ENCODE results near the gene FSTL4. TPM values are rescaled to one million over a fixed set of nuclear protein-coding genes. Genes with fewer than 3 reads are reported as not detected.

The FSTL4 gene
- total and polyA plus RNA-seq, 2 of the 13 experiments (the other 11 are each of a cell fraction or from before 2014, with no cell fraction given) = 2.1 to 3.0 TPM

DNA sequence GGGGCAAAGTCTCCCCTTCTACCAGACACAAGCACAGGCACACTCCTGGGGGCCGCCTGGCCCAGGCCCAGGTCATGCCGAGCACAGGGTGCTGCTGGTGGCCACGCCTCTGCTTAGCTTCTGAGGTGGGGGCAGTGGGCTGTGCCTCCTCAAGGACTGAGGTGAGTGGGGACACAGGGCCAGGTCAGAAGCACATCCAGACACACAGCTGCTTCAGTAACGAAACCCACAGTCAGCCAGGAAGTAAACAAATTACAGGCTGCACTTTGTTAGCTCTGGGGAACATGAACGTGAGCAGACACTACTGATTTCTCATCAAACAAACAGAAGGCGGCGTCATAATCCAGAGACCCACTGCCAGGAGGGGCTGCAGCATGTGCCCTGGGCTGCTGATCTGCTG, 368.1 kb downstream of the FSTL4 start (continued):
- peak; percentile 45 for TF ChIP-seq FOXA3 (CRISPR knock-in tag; IDR thresholded peaks at IDR 0.05)
- no peak for TF ChIP-seq TAF15 (IDR thresholded peaks at IDR 0.05; ENCODE audit: low read depth, low read length, poor library complexity, severe bottlenecking)
- TF ChIP-seq, protein P1, sequence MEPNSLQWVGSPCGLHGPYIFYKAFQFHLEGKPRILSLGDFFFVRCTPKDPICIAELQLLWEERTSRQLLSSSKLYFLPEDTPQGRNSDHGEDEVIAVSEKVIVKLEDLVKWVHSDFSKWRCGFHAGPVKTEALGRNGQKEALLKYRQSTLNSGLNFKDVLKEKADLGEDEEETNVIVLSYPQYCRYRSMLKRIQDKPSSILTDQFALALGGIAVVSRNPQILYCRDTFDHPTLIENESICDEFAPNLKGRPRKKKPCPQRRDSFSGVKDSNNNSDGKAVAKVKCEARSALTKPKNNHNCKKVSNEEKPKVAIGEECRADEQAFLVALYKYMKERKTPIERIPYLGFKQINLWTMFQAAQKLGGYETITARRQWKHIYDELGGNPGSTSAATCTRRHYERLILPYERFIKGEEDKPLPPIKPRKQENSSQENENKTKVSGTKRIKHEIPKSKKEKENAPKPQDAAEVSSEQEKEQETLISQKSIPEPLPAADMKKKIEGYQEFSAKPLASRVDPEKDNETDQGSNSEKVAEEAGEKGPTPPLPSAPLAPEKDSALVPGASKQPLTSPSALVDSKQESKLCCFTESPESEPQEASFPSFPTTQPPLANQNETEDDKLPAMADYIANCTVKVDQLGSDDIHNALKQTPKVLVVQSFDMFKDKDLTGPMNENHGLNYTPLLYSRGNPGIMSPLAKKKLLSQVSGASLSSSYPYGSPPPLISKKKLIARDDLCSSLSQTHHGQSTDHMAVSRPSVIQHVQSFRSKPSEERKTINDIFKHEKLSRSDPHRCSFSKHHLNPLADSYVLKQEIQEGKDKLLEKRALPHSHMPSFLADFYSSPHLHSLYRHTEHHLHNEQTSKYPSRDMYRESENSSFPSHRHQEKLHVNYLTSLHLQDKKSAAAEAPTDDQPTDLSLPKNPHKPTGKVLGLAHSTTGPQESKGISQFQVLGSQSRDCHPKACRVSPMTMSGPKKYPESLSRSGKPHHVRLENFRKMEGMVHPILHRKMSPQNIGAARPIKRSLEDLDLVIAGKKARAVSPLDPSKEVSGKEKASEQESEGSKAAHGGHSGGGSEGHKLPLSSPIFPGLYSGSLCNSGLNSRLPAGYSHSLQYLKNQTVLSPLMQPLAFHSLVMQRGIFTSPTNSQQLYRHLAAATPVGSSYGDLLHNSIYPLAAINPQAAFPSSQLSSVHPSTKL (CRISPR knock-in tag; IDR thresholded peaks at IDR 0.05) = 0 out of 2 replicates have a peak, but pooled peaks have one; percentile 15
- no peak for TF ChIP-seq ZNF737 (CRISPR knock-in tag; IDR thresholded peaks at IDR 0.05; ENCODE audit: borderline replicate concordance)
- peak; percentile 72; the same call in 1 of the 2 replicates for TF ChIP-seq ZNF292 (CRISPR knock-in tag; IDR thresholded peaks at IDR 0.05; ENCODE audit: borderline replicate concordance, low read depth)
- no peak for TF ChIP-seq ZNF431 (CRISPR knock-in tag; IDR thresholded peaks at IDR 0.05; ENCODE audit: borderline replicate concordance, low read depth)
- no peak for TF ChIP-seq KLF12 (CRISPR knock-in tag; IDR thresholded peaks at IDR 0.05; ENCODE audit: borderline replicate concordance)
- TF ChIP-seq, protein P2, sequence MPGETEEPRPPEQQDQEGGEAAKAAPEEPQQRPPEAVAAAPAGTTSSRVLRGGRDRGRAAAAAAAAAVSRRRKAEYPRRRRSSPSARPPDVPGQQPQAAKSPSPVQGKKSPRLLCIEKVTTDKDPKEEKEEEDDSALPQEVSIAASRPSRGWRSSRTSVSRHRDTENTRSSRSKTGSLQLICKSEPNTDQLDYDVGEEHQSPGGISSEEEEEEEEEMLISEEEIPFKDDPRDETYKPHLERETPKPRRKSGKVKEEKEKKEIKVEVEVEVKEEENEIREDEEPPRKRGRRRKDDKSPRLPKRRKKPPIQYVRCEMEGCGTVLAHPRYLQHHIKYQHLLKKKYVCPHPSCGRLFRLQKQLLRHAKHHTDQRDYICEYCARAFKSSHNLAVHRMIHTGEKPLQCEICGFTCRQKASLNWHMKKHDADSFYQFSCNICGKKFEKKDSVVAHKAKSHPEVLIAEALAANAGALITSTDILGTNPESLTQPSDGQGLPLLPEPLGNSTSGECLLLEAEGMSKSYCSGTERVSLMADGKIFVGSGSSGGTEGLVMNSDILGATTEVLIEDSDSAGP (CRISPR knock-in tag; IDR thresholded peaks at IDR 0.05; ENCODE audit: borderline replicate concordance) = peak; percentile 47
- TF ChIP-seq, protein P3, sequence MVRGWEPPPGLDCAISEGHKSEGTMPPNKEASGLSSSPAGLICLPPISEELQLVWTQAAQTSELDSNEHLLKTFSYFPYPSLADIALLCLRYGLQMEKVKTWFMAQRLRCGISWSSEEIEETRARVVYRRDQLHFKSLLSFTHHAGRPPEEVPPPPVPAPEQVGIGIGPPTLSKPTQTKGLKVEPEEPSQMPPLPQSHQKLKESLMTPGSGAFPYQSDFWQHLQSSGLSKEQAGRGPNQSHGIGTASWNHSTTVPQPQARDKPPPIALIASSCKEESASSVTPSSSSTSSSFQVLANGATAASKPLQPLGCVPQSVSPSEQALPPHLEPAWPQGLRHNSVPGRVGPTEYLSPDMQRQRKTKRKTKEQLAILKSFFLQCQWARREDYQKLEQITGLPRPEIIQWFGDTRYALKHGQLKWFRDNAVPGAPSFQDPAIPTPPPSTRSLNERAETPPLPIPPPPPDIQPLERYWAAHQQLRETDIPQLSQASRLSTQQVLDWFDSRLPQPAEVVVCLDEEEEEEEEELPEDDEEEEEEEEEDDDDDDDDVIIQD (CRISPR knock-in tag; IDR thresholded peaks at IDR 0.05; ENCODE audit: low read depth) = no peak
- TF ChIP-seq, protein P4, sequence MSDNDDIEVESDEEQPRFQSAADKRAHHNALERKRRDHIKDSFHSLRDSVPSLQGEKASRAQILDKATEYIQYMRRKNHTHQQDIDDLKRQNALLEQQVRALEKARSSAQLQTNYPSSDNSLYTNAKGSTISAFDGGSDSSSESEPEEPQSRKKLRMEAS (IDR thresholded peaks at IDR 0.05) = 0 out of 2 replicates have a peak, but pooled peaks have one; percentile 21
- TF ChIP-seq, protein P5, sequence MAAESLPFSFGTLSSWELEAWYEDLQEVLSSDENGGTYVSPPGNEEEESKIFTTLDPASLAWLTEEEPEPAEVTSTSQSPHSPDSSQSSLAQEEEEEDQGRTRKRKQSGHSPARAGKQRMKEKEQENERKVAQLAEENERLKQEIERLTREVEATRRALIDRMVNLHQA (CRISPR knock-in tag; IDR thresholded peaks at IDR 0.05) = no peak
- TF ChIP-seq RXRB (CRISPR knock-in tag; IDR thresholded peaks at IDR 0.05; ENCODE audit: borderline replicate concordance) = peak; percentile 71; the same call in 1 of the 2 replicates
- 0 out of 2 replicates have a peak, but pooled peaks have one; percentile 45 for TF ChIP-seq NCOA1 (CRISPR knock-in tag; IDR thresholded peaks at IDR 0.05)
- no peak for TF ChIP-seq ZNF251 (CRISPR knock-in tag; IDR thresholded peaks at IDR 0.05)
- TF ChIP-seq, protein P6, sequence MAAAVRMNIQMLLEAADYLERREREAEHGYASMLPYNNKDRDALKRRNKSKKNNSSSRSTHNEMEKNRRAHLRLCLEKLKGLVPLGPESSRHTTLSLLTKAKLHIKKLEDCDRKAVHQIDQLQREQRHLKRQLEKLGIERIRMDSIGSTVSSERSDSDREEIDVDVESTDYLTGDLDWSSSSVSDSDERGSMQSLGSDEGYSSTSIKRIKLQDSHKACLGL (CRISPR knock-in tag; IDR thresholded peaks at IDR 0.05) = no peak
- 0 out of 2 replicates have a peak, but pooled peaks have one; percentile 47 for TF ChIP-seq ZNF317 (CRISPR knock-in tag; IDR thresholded peaks at IDR 0.05)
- TF ChIP-seq FOXO1 (CRISPR knock-in tag; IDR thresholded peaks at IDR 0.05) = no peak; the same call in 1 of the 2 replicates

Measured in HepG2 (cell line).